HEK293 (cell line): ENCODE data around the gene SLC35G6.

Source experiments
- CTCF ChIP-seq: fragments of 450-650 bp; formaldehyde crosslinking; IDR thresholded peaks from 2 replicates; pipeline ENCODE4 v1.5.1; 2016; ENCODE audit warnings: missing biosample characterization, missing genetic modification characterization
- HOXC10 ChIP-seq: sonication (generic); formaldehyde crosslinking; IDR thresholded peaks from 2 replicates; pipeline ENCODE4 v1.8.1; 2023; ENCODE audit warnings: mild to moderate bottlenecking, missing genetic modification reagents
- INSM2 ChIP-seq: fragments of 450-650 bp; formaldehyde crosslinking; IDR thresholded peaks from 2 replicates; pipeline ENCODE4 v1.5.1; 2016; ENCODE audit warnings: missing biosample characterization, missing genetic modification characterization
- KLF10 ChIP-seq: fragments of 450-650 bp; IDR thresholded peaks from 2 replicates; pipeline ENCODE4 v1.5.1; 2018; ENCODE audit warnings: missing biosample characterization, mild to moderate bottlenecking, missing genetic modification characterization
- KLF8 ChIP-seq: fragments of 450-650 bp; formaldehyde crosslinking; IDR thresholded peaks from 2 replicates; pipeline ENCODE4 v1.5.1; 2016; ENCODE audit warnings: missing biosample characterization, missing genetic modification characterization
- MYNN ChIP-seq: fragments of 450-650 bp; formaldehyde crosslinking; IDR thresholded peaks from 2 replicates; pipeline ENCODE4 v1.5.1; 2016; ENCODE audit warnings: missing biosample characterization, missing genetic modification characterization, borderline replicate concordance
- PATZ1 ChIP-seq: fragments of 450-650 bp; formaldehyde crosslinking; IDR thresholded peaks from 2 replicates; pipeline ENCODE4 v1.5.1; 2016; ENCODE audit warnings: missing biosample characterization, missing genetic modification characterization
- SP3 ChIP-seq: fragments of 450-650 bp; formaldehyde crosslinking; IDR thresholded peaks from 2 replicates; pipeline ENCODE4 v1.5.1; 2016; ENCODE audit warnings: missing biosample characterization, missing genetic modification characterization
- TRIM28 ChIP-seq: IDR thresholded peaks from 2 replicates; pipeline ENCODE4 v1.6.1; 2011; ENCODE audit warnings: low read length, control low read depth, borderline replicate concordance
- WT1 ChIP-seq: fragments of 450-650 bp; formaldehyde crosslinking; IDR thresholded peaks from 2 replicates; pipeline ENCODE4 v1.5.1; 2016; ENCODE audit warnings: missing biosample characterization, missing genetic modification characterization
- ZBTB11 ChIP-seq: fragments of 450-650 bp; formaldehyde crosslinking; conservative IDR thresholded peaks from 2 replicates; pipeline ENCODE4 v1.5.1; 2016; ENCODE audit warnings: low read depth, missing biosample characterization, missing genetic modification characterization
- ZBTB6 ChIP-seq: fragments of 450-650 bp; formaldehyde crosslinking; IDR thresholded peaks from 2 replicates; pipeline ENCODE4 v1.5.1; 2017; ENCODE audit warnings: missing biosample characterization, missing genetic modification characterization
- ZBTB8A ChIP-seq: fragments of 450-650 bp; formaldehyde crosslinking; IDR thresholded peaks from 2 replicates; pipeline ENCODE4 v1.5.1; 2016; ENCODE audit warnings: missing biosample characterization, missing genetic modification characterization
- ZIC2 ChIP-seq: fragments of 450-650 bp; formaldehyde crosslinking; IDR thresholded peaks from 2 replicates; pipeline ENCODE4 v1.5.1; 2016; ENCODE audit warnings: missing biosample characterization, missing genetic modification characterization
- ZNF112 ChIP-seq: fragments of 450-650 bp; formaldehyde crosslinking; IDR thresholded peaks from 2 replicates; pipeline ENCODE4 v1.5.0; 2017; ENCODE audit warnings: missing biosample characterization, missing genetic modification characterization
- ZNF266 ChIP-seq: fragments of 450-650 bp; formaldehyde crosslinking; IDR thresholded peaks from 2 replicates; pipeline ENCODE4 v1.5.1; 2016; ENCODE audit warnings: missing biosample characterization, missing genetic modification characterization, low read depth
- ZNF292 ChIP-seq: fragments of 450-650 bp; formaldehyde crosslinking; IDR thresholded peaks from 2 replicates; pipeline ENCODE4 v1.5.1; 2016; ENCODE audit warnings: low read depth, missing biosample characterization, missing genetic modification characterization, borderline replicate concordance
- ZNF350 ChIP-seq: fragments of 450-650 bp; formaldehyde crosslinking; IDR thresholded peaks from 2 replicates; pipeline ENCODE4 v1.5.0; 2017; ENCODE audit warnings: missing biosample characterization, mild to moderate bottlenecking, missing genetic modification characterization
- ZNF391 ChIP-seq: fragments of 450-650 bp; formaldehyde crosslinking; IDR thresholded peaks from 2 replicates; pipeline ENCODE4 v1.5.1; 2016; ENCODE audit warnings: low read depth, missing biosample characterization, missing genetic modification characterization, borderline replicate concordance
- ZNF501 ChIP-seq: fragments of 450-650 bp; formaldehyde crosslinking; IDR thresholded peaks from 2 replicates; pipeline ENCODE4 v1.5.1; 2016; ENCODE audit warnings: missing biosample characterization, missing genetic modification characterization
- ZNF521 ChIP-seq: fragments of 450-650 bp; formaldehyde crosslinking; IDR thresholded peaks from 2 replicates; pipeline ENCODE4 v1.5.1; 2017; ENCODE audit warnings: missing biosample characterization, mild to moderate bottlenecking, missing genetic modification characterization
- ZNF596 ChIP-seq: fragments of 450-650 bp; IDR thresholded peaks from 2 replicates; pipeline ENCODE4 v1.5.0; 2018; ENCODE audit warnings: missing biosample characterization, mild to moderate bottlenecking, missing genetic modification characterization, moderate library complexity
- ZNF600 ChIP-seq: fragments of 450-650 bp; formaldehyde crosslinking; IDR thresholded peaks from 2 replicates; pipeline ENCODE4 v1.5.1; 2016; ENCODE audit warnings: missing biosample characterization, missing genetic modification characterization
- ZNF629 ChIP-seq: fragments of 450-650 bp; formaldehyde crosslinking; IDR thresholded peaks from 2 replicates; pipeline ENCODE4 v1.5.1; 2017; ENCODE audit warnings: missing biosample characterization, missing genetic modification characterization
- ZNF776 ChIP-seq: fragments of 450-650 bp; formaldehyde crosslinking; IDR thresholded peaks from 2 replicates; pipeline ENCODE4 v1.5.0; 2017; ENCODE audit warnings: missing biosample characterization, missing genetic modification characterization, borderline replicate concordance
- ZNF777 ChIP-seq: fragments of 450-650 bp; formaldehyde crosslinking; IDR thresholded peaks from 2 replicates; pipeline ENCODE4 v1.5.1; 2017; ENCODE audit warnings: missing biosample characterization, missing genetic modification characterization, borderline replicate concordance
- ZNF830 ChIP-seq: fragments of 450-650 bp; IDR thresholded peaks from 2 replicates; pipeline ENCODE4 v1.5.0; 2018; ENCODE audit warnings: missing biosample characterization, missing genetic modification characterization, low read depth, mild to moderate bottlenecking, moderate library complexity
- ZSCAN30 ChIP-seq: fragments of 450-650 bp; IDR thresholded peaks from 2 replicates; pipeline ENCODE4 v1.5.1; 2018; ENCODE audit warnings: missing biosample characterization, mild to moderate bottlenecking, missing genetic modification characterization, moderate library complexity

The SLC35G6 gene

GRCh38 chr17:7479213-7480088 is 1.8 kb upstream of the SLC35G6 start, which contains the start of gene ZBTB4 (continued):
- peak; percentile 91 for TF ChIP-seq ZBTB6
- TF ChIP-seq ZBTB8A (tag by site-specific recombination), result peak; percentile 90
- TF ChIP-seq ZNF629 (tag by site-specific recombination), result peak; percentile 8; the same call in 1 of the 2 replicates
- TF ChIP-seq CTCF (tag by site-specific recombination), result peak; percentile 64; the same call in 1 of the 2 replicates
- TF ChIP-seq ZNF596 (tag by site-specific recombination), result 0 out of 2 replicates have a peak, but pooled peaks have one; percentile 6
- no peak for TF ChIP-seq ZNF776 (tag by site-specific recombination)
- no peak for TF ChIP-seq MYNN (tag by site-specific recombination)
- peak; percentile 68; the same call in 1 of the 2 replicates for TF ChIP-seq KLF8 (tag by site-specific recombination)
- TF ChIP-seq ZIC2 (tag by site-specific recombination), result peak; percentile 49; the same call in 1 of the 2 replicates
- TF ChIP-seq ZNF391 (tag by site-specific recombination), result 0 out of 2 replicates have a peak, but pooled peaks have one; percentile 21
- 0 out of 2 replicates have a peak, but pooled peaks have one; percentile 28 for TF ChIP-seq INSM2
- no peak for TF ChIP-seq ZNF501 (tag by site-specific recombination)
- peak; percentile 47; the same call in 1 of the 2 replicates for TF ChIP-seq PATZ1
- 0 out of 2 replicates have a peak, but pooled peaks have one; percentile 14 for TF ChIP-seq SP3 (tag by site-specific recombination)
- TF ChIP-seq KLF10 (tag by site-specific recombination), result peak; percentile 67; the same call in 1 of the 2 replicates
- no peak for TF ChIP-seq ZNF830 (tag by site-specific recombination)
- no peak for TF ChIP-seq ZNF292 (tag by site-specific recombination)
- no peak for TF ChIP-seq ZNF112 (tag by site-specific recombination)
- TF ChIP-seq ZNF350 (tag by site-specific recombination), result no peak
- TF ChIP-seq TRIM28, result no peak
- peak; percentile 96 for TF ChIP-seq ZNF600
- TF ChIP-seq ZNF266 (tag by site-specific recombination), result no peak
- TF ChIP-seq ZNF521, result no peak
- TF ChIP-seq ZBTB11 (tag by site-specific recombination), result no peak
- 0 out of 2 replicates have a peak, but pooled peaks have one; percentile 18 for TF ChIP-seq WT1 (tag by site-specific recombination)
- peak; percentile 22; the same call in 1 of the 2 replicates for TF ChIP-seq ZNF777
- peak; percentile 58; the same call in 1 of the 2 replicates for TF ChIP-seq HOXC10
- 0 out of 2 replicates have a peak, but pooled peaks have one; percentile 14 for TF ChIP-seq ZSCAN30 (tag by site-specific recombination)
